ENCODE data around the gene SEMA6C.
"Not testable (repeated sequence)": the region's sequence is repeated elsewhere in the genome, so short reads cannot be mapped to it uniquely, and the experiment has no call there.

Gene SEMA6C

DNA sequence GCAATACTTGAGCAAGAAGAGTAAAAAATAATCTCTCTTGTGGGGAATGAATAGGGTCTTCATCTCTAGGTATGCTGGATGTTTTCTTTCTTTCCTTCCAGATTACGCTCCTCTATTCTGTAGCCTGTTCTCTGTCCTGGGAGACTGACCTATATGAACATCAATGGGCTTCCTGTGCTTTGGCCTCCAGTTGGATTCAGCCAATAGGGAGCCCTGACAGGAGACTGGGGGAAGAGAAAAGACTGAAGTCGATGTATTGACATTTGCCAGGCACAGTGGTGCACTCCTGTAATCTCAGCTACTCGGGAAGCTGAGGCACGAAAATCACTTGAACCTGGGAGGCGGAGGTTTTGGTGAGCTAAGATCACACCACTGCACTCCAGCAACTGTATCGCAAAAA is 17.6 kb downstream of the SEMA6C start:
- Histone ChIP-seq H3K4me1 (ENCODE audit: control insufficient read depth, insufficient read depth, low read length, poor library complexity, severe bottlenecking) (peaks cover 10% of the 10 kb centered on the region), H3K36me3 (ENCODE audit: control insufficient read depth, insufficient read depth, low read length) (peaks cover 4% of the 10 kb centered on the region), H3K9me3 (ENCODE audit: control insufficient read depth, low read length) (no peaks in the 10 kb centered on the region), H3K27ac (ENCODE audit: low read depth, low read length, severe bottlenecking) (peak overlapping the region; percentile 25), H3K4me3 (ENCODE audit: extremely low read depth, insufficient read depth, low read length, poor library complexity, severe bottlenecking) (no peak overlapping the region)
- 64 to 69% methylated on average over 4 to 5 of the region's 6 CpGs for WGBS, 2 experiments (ENCODE audit: insufficient coverage in 2 of 2)

DNA sequence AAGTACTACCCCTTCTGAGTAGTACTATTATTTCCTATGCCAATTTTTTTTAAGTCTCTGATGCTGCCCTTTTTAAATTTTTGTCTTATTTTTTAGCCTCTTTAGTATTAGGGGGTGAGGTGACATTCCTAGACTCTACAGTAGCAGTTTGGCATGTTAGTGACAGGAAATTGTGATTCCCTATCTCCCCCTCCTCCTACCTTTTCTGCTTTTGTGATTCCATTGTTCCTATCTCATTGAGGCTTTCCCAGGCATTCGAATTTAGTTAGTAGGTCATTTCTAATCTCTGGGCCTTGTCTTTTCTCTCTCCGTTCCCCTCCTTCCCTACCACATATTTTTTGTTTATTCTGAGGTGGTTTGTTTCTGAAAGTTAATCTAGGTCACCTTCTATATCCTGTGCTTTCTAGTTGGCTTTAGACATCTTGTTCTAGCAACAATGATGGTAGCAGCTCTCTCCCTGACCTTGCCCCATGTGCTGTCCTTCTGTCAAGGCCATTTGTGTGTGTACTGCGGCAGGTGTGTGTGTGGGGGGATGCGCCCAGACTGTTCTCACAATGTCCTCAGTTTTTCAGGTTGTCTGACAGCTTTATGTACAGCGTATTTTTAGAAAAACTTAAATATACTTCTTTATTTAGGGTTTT is 21.5 kb downstream of the SEMA6C start:
- H3K4me3 ChIP-seq (ENCODE audit: extremely low read depth, insufficient read depth, low read length, poor library complexity, severe bottlenecking) = no peak overlapping the region
- no peak overlapping the region for H3K27ac ChIP-seq (ENCODE audit: low read depth, low read length, severe bottlenecking)
- no peaks in the 10 kb centered on the region for H3K4me1 ChIP-seq (ENCODE audit: control insufficient read depth, insufficient read depth, low read length, poor library complexity, severe bottlenecking)
- no peaks in the 10 kb centered on the region for H3K9me3 ChIP-seq (ENCODE audit: control insufficient read depth, low read length)
- no peaks in the 10 kb centered on the region for H3K36me3 ChIP-seq (ENCODE audit: control insufficient read depth, insufficient read depth, low read length)
- WGBS, 2 experiments (ENCODE audit: insufficient coverage in 2 of 2) = no CpG with 5 or more reads among the region's 5 CpGs

DNA sequence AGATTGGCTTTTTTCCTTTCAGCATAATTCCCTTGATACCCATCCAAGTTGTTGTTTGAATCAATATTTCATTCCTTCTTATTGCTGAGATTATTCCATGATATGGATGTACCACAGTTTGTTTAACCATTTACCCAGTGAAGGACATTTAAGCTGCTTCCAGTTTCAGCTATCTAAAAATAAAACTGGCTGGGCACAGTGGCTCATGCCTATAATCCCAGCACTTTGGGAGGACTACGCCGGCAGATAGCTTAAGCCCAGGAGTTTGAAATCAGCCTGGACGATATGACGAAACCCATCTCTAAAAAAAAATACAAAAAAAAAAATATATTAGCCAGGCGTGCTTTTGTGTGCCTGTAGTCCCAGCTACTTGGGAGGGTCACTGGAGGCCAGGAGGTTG is 32.6 kb downstream of the SEMA6C start:
- Histone ChIP-seq H3K9me3 (ENCODE audit: control insufficient read depth, low read length) (no peaks in the 10 kb centered on the region), H3K4me1 (ENCODE audit: control insufficient read depth, insufficient read depth, low read length, poor library complexity, severe bottlenecking) (no peaks in the 10 kb centered on the region), H3K27ac (ENCODE audit: low read depth, low read length, severe bottlenecking) (no peak overlapping the region), H3K4me3 (ENCODE audit: extremely low read depth, insufficient read depth, low read length, poor library complexity, severe bottlenecking) (no peak overlapping the region), H3K36me3 (ENCODE audit: control insufficient read depth, insufficient read depth, low read length) (peaks cover 5% of the 10 kb centered on the region)
- no CpG with 5 or more reads among the region's 5 CpGs for WGBS, 2 experiments (ENCODE audit: insufficient coverage in 2 of 2)

DNA sequence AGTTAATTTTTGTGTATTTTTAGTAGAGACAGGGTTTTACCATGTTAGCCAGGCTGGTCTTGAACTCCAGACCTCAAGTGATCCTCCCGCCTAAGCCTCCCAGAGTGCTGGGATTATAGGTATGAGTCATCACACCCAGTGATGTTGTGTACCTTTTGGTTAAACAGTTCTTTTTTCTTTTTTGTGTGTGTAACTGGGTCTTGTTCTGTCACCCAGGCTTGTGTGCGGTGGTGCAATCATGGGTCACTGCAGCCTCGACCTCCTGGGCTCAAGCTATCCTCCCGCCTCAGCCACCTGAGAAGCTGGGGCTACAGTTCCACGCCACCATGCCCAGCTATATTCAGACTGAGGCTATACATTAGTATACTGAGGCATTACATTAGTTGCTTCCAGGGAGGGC is 38.1 kb downstream of the SEMA6C start:
- WGBS, 2 experiments (ENCODE audit: insufficient coverage in 2 of 2) = 100% methylated on average over 3 of the region's 5 CpGs
- Histone ChIP-seq H3K36me3 (ENCODE audit: control insufficient read depth, insufficient read depth, low read length) (no peaks in the 10 kb centered on the region), H3K4me3 (ENCODE audit: extremely low read depth, insufficient read depth, low read length, poor library complexity, severe bottlenecking) (no peak overlapping the region), H3K4me1 (ENCODE audit: control insufficient read depth, insufficient read depth, low read length, poor library complexity, severe bottlenecking) (no peaks in the 10 kb centered on the region), H3K27ac (ENCODE audit: low read depth, low read length, severe bottlenecking) (no peak overlapping the region), H3K9me3 (ENCODE audit: control insufficient read depth, low read length) (no peaks in the 10 kb centered on the region)

DNA sequence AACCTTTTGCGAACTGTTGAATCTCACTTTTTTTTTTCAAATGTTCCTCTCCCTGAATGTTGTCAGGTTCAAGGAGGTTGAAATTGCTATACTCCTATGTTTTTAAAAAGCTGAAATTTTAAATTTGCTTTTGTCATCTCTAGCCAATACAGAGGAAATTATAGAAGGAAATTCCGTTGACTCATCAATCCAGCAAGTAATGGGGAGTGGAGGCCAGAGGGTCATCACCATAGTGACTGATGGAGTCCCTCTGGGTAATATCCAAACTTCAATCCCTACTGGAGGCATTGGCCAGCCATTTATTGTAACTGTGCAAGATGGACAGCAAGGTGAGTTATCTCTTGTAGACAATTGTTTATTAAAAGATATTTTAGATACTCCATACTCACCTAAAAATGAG is 39.5 kb downstream of the SEMA6C start:
- Histone ChIP-seq H3K4me3 (ENCODE audit: extremely low read depth, insufficient read depth, low read length, poor library complexity, severe bottlenecking) (no peak overlapping the region), H3K36me3 (ENCODE audit: control insufficient read depth, insufficient read depth, low read length) (no peaks in the 10 kb centered on the region), H3K27ac (ENCODE audit: low read depth, low read length, severe bottlenecking) (no peak overlapping the region), H3K4me1 (ENCODE audit: control insufficient read depth, insufficient read depth, low read length, poor library complexity, severe bottlenecking) (no peaks in the 10 kb centered on the region), H3K9me3 (ENCODE audit: control insufficient read depth, low read length) (no peaks in the 10 kb centered on the region)
- WGBS, 2 experiments (ENCODE audit: insufficient coverage in 2 of 2) = 60% methylated on average over 1 of the region's 2 CpGs; no CpG with 5 or more reads in 1 of the 2 experiments

DNA sequence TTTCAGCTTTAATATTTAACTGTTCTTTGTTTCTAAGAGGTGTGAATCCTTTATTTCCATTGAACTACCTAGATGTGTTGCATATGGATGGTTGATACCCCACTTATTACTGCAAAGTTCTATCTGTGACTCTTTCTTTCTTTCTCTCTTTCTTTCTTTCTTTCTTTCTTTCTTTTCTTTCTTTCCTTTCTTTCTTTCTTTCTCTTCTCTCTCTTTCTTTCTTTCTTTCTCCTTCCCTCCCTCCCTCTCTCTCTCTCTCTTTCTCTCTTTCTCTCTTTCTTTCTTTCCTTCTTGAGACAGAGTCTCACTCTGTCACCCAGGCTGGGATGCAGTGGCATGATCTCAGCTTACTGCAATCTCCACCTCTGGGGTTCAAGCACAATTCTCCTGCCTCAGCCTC is 41.8 kb downstream of the SEMA6C start:
- Histone ChIP-seq H3K36me3 (ENCODE audit: control insufficient read depth, insufficient read depth, low read length) (no peaks in the 10 kb centered on the region), H3K27ac (ENCODE audit: low read depth, low read length, severe bottlenecking) (no peak overlapping the region), H3K4me3 (ENCODE audit: extremely low read depth, insufficient read depth, low read length, poor library complexity, severe bottlenecking) (no peak overlapping the region), H3K4me1 (ENCODE audit: control insufficient read depth, insufficient read depth, low read length, poor library complexity, severe bottlenecking) (no peaks in the 10 kb centered on the region), H3K9me3 (ENCODE audit: control insufficient read depth, low read length) (no peaks in the 10 kb centered on the region)

DNA sequence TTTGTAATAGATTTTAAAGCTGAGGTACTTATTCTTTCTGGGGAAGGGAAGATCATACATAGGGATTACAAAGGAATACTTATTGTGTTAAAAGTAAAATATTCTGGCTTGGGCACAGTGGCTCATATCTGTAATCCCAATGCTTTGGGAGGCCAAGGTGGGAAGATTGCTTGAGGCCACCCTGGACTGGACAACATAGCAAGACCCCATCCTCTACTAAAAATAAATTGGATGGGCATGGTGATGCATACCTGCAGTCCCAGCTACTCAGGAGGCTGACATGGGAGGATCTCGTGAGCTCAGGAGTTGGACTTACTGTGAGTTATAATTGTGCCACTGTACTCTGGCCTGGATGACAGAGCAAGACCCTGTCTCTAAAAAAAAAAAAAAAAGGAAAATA is 48.3 kb downstream of the SEMA6C start:
- WGBS, 2 experiments (ENCODE audit: insufficient coverage in 2 of 2) = 83% methylated on average over 1 of the region's 1 CpG; no CpG with 5 or more reads in 1 of the 2 experiments
- Histone ChIP-seq H3K4me3 (ENCODE audit: extremely low read depth, insufficient read depth, low read length, poor library complexity, severe bottlenecking) (no peak overlapping the region), H3K9me3 (ENCODE audit: control insufficient read depth, low read length) (no peaks in the 10 kb centered on the region), H3K36me3 (ENCODE audit: control insufficient read depth, insufficient read depth, low read length) (no peaks in the 10 kb centered on the region), H3K27ac (ENCODE audit: low read depth, low read length, severe bottlenecking) (no peak overlapping the region), H3K4me1 (ENCODE audit: control insufficient read depth, insufficient read depth, low read length, poor library complexity, severe bottlenecking) (no peaks in the 10 kb centered on the region)

DNA sequence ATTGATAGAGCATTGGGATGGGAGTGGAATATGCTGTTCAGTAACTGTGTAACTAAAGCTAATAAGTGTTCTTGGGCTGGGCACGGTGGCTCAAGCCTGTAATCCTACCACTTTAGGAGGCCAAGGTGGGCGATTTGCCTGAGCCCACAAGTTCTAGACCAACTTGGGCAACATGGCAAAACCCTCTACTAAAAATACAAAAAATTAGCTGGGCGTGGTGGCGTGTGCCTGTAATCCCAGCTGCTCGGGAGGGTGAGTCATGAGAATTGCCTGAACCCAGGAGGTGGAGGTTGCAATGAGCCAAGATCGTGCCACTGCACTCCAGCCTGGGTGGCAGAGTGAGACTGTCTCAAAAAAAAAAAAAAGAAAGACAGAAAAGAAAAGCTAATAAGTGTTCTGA is 49.0 kb downstream of the SEMA6C start:
- H3K4me3 ChIP-seq (ENCODE audit: extremely low read depth, insufficient read depth, low read length, poor library complexity, severe bottlenecking); H3K27ac ChIP-seq (ENCODE audit: low read depth, low read length, severe bottlenecking); H3K4me1 ChIP-seq (ENCODE audit: control insufficient read depth, insufficient read depth, low read length, poor library complexity, severe bottlenecking); H3K9me3 ChIP-seq (ENCODE audit: control insufficient read depth, low read length); H3K36me3 ChIP-seq (ENCODE audit: control insufficient read depth, insufficient read depth, low read length): not testable (repeated sequence)
- WGBS, 2 experiments (ENCODE audit: insufficient coverage in 2 of 2) = 90 to 94% methylated on average over 4 to 5 of the region's 6 CpGs

DNA sequence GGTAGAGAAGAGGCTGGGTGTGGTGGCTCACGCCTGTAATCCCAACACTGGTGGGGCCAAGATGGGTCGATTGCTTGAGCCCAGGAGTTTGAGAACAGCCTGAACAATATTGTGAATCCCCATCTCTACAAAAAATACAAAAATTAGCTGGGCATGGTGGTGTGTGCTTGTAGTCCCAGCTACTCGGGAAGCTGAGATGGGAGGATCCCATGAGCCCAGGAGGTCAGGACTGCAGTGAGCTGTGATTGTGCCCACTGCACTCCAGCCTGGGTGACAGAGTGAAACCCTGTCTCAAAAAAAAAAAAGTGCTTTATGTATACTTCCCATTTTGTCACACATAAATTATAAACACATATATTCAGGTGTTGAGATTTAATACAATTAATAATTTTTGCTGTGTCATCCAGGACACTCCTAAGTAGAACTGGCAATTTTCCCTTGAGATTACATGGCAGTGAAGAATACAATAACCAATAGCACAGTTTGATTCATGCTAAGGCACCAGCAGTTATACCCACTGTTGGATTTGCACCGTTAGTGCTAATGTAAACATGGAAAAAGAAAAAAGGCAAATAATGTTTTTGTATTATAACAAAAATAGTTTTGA is 60.4 kb downstream of the SEMA6C start:
- no peaks in the 10 kb centered on the region for H3K36me3 ChIP-seq (ENCODE audit: control insufficient read depth, insufficient read depth, low read length)
- WGBS, 2 experiments (ENCODE audit: insufficient coverage in 2 of 2) = 90 to 100% methylated on average over 1 to 2 of the region's 4 CpGs
- H3K4me1 ChIP-seq (ENCODE audit: control insufficient read depth, insufficient read depth, low read length, poor library complexity, severe bottlenecking) = no peaks in the 10 kb centered on the region

More for the DNA sequence above, 60.4 kb downstream of the SEMA6C start:
- Histone ChIP-seq H3K27ac (ENCODE audit: low read depth, low read length, severe bottlenecking) (no peak overlapping the region), H3K4me3 (ENCODE audit: extremely low read depth, insufficient read depth, low read length, poor library complexity, severe bottlenecking) (no peak overlapping the region), H3K9me3 (ENCODE audit: control insufficient read depth, low read length) (no peaks in the 10 kb centered on the region)

Data from mesodermal cell (in vitro differentiated cells).